ENCODE results near the gene PRICKLE1. TPM values are rescaled to one million over a fixed set of nuclear protein-coding genes. Genes with fewer than 3 reads are reported as not detected.

Gene PRICKLE1
- total RNA-seq, 2 experiments from 2014 or later = 0.19 TPM; not detected in 1

GRCh38 chr12:42468341-42468821 is 121.2 kb downstream of the PRICKLE1 start:
- Histone ChIP-seq H3K9me3 (ENCODE audit: low read length) (no peaks in the 10 kb centered on the region), H3K4me1 (ENCODE audit: insufficient read depth, low read length, poor library complexity, severe bottlenecking) (peaks cover 42% of the 10 kb centered on the region), H3K36me3 (ENCODE audit: insufficient read depth, low read length) (no peaks in the 10 kb centered on the region), H3K9me2 (ENCODE audit: insufficient read depth, low read length) (no peaks in the 10 kb centered on the region), H3K79me2 (ENCODE audit: insufficient read depth, low read depth, low read length) (no peaks in the 10 kb centered on the region), H2AFZ (ENCODE audit: low read length) (peak overlapping the region; percentile 4; the same call in 1 of the 2 replicates), H3K27ac (ENCODE audit: low read depth, low read length, poor library complexity, severe bottlenecking) (peak overlapping the region; percentile 80), H3K4me2 (ENCODE audit: low read length) (peak overlapping the region; percentile 89), H4K20me1 (ENCODE audit: insufficient read depth, low read length) (peaks cover 7% of the 10 kb centered on the region; the same call in 1 of the 2 replicates), H3K4me3 (ENCODE audit: low read depth, low read length, poor library complexity, severe bottlenecking) (peak overlapping the region; percentile 55)
- CTCF ChIA-PET (ENCODE audit: unreplicated experiment) = no interaction called here
- DNase-seq (ENCODE audit: low spot score) = peak; percentile 78
- POLR2A ChIA-PET = interaction anchor here (0.9 to 1.7 kb wide), 4 partner anchors 14 to 96 kb away, joined by 3 to 6 read pairs (median 4); no protein-coding TSS in a partner anchor
- TF ChIP-seq CTCF (conservative IDR thresholded peaks at IDR 0.05; ENCODE audit: low read length) (no peak), EZH2phosphoT487 (IDR thresholded peaks at IDR 0.05; ENCODE audit: borderline replicate concordance, low read depth, low read length) (no peak)
- intact Hi-C loops (cut with micrococcal nuclease; ENCODE audit: unreplicated experiment) = loop anchor here (5.0 kb wide), 4 partner anchors 141 to 1031 kb away; partner anchors contain the start of genes PPHLN1, YAF2 and ZCRB1
- BruUV-seq (replicated peaks) = no TSS peak

DNA sequence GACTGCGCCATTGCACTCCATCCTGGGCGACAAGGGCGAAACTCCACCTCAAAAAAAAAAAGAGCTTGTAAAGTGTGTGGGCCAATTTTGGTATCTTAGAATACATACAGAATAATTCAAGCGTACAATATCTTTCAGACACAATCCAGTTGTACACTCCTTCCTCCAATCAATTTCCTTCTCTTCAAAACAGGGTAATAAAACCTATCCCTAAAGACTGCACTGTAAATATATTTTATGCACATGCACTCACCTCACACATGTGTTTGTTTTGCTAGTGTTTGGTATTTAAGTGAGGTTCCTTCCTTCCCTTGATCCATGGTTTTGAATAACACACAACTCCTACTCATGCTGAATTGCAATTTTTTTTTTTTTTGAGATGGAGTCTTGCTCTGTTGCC is 125.9 kb downstream of the PRICKLE1 start:
- Histone ChIP-seq H3K27ac (ENCODE audit: low read depth, low read length, poor library complexity, severe bottlenecking) (no peak overlapping the region), H3K4me3 (ENCODE audit: low read depth, low read length, poor library complexity, severe bottlenecking) (no peak overlapping the region), H3K36me3 (ENCODE audit: insufficient read depth, low read length) (no peaks in the 10 kb centered on the region), H3K9me3 (ENCODE audit: low read length) (no peaks in the 10 kb centered on the region), H3K4me2 (ENCODE audit: low read length) (no peak overlapping the region), H3K9me2 (ENCODE audit: insufficient read depth, low read length) (no peaks in the 10 kb centered on the region), H3K4me1 (ENCODE audit: insufficient read depth, low read length, poor library complexity, severe bottlenecking) (peaks cover 16% of the 10 kb centered on the region), H3K79me2 (ENCODE audit: insufficient read depth, low read depth, low read length) (no peaks in the 10 kb centered on the region), H2AFZ (ENCODE audit: low read length) (no peak overlapping the region), H4K20me1 (ENCODE audit: insufficient read depth, low read length) (no peaks in the 10 kb centered on the region)
- CTCF ChIA-PET (ENCODE audit: unreplicated experiment) = no interaction called here
- BruUV-seq (replicated peaks) = no TSS peak
- DNase-seq (ENCODE audit: low spot score) = no peak
- POLR2A ChIA-PET = interaction anchor here (0.5 to 1.3 kb wide), 4 partner anchors 10 to 46 kb away, joined by 3 to 6 read pairs (median 4); no protein-coding TSS in a partner anchor
- TF ChIP-seq CTCF (conservative IDR thresholded peaks at IDR 0.05; ENCODE audit: low read length) (no peak), EZH2phosphoT487 (IDR thresholded peaks at IDR 0.05; ENCODE audit: borderline replicate concordance, low read depth, low read length) (no peak)
- intact Hi-C loops (cut with micrococcal nuclease; ENCODE audit: unreplicated experiment) = no loop called here

GRCh38 chr12:42462486-42462885 is 127.1 kb downstream of the PRICKLE1 start:
- ChIA-PET CTCF (ENCODE audit: unreplicated experiment) (no interaction called here), POLR2A (interaction anchor here (0.6 kb wide), 1 partner anchor 278 kb away, joined by 3 read pairs; no protein-coding TSS in a partner anchor)
- Histone ChIP-seq H4K20me1 (ENCODE audit: insufficient read depth, low read length) (no peaks in the 10 kb centered on the region), H3K27ac (ENCODE audit: low read depth, low read length, poor library complexity, severe bottlenecking) (no peak overlapping the region), H3K9me2 (ENCODE audit: insufficient read depth, low read length) (no peaks in the 10 kb centered on the region), H2AFZ (ENCODE audit: low read length) (no peak overlapping the region), H3K79me2 (ENCODE audit: insufficient read depth, low read depth, low read length) (no peaks in the 10 kb centered on the region), H3K9me3 (ENCODE audit: low read length) (no peaks in the 10 kb centered on the region), H3K4me2 (ENCODE audit: low read length) (no peak overlapping the region), H3K36me3 (ENCODE audit: insufficient read depth, low read length) (no peaks in the 10 kb centered on the region), H3K4me1 (ENCODE audit: insufficient read depth, low read length, poor library complexity, severe bottlenecking) (peaks cover 4% of the 10 kb centered on the region), H3K4me3 (ENCODE audit: low read depth, low read length, poor library complexity, severe bottlenecking) (no peak overlapping the region)
- intact Hi-C loops (cut with micrococcal nuclease; ENCODE audit: unreplicated experiment) = no loop called here
- no peak for TF ChIP-seq EZH2phosphoT487 (IDR thresholded peaks at IDR 0.05; ENCODE audit: borderline replicate concordance, low read depth, low read length)
- no peak for TF ChIP-seq CTCF (conservative IDR thresholded peaks at IDR 0.05; ENCODE audit: low read length)
- DNase-seq (ENCODE audit: low spot score) = no peak
- no TSS peak for BruUV-seq (replicated peaks)
